Measurements from ENCODE around the gene GNG14.

Gene GNG14

GRCh38 chr19:12726988-12727316, 39.2 kb downstream of the GNG14 start:
- TF ChIP-seq SIN3A (IDR thresholded peaks at IDR 0.05; ENCODE audit: borderline replicate concordance, insufficient read depth, low read length): no peak
- no peak for TF ChIP-seq TAF1 (IDR thresholded peaks at IDR 0.05; ENCODE audit: borderline replicate concordance, insufficient read depth, low read length)
- TF ChIP-seq POLR2AphosphoS5 (IDR thresholded peaks at IDR 0.05; ENCODE audit: low read depth, low read length): no peak
- no peak for TF ChIP-seq REST (IDR thresholded peaks at IDR 0.05; ENCODE audit: insufficient read depth in 1 of 2, low read depth in 2 of 2, low read length in 2 of 2)

GRCh38 chr19:12727745-12728433, 40.1 kb downstream of the GNG14 start:
- TF ChIP-seq REST (IDR thresholded peaks at IDR 0.05; ENCODE audit: insufficient read depth in 1 of 2, low read depth in 2 of 2, low read length in 2 of 2) (no peak), POLR2AphosphoS5 (IDR thresholded peaks at IDR 0.05; ENCODE audit: low read depth, low read length) (no peak), SIN3A (IDR thresholded peaks at IDR 0.05; ENCODE audit: borderline replicate concordance, insufficient read depth, low read length) (no peak), FOXP2 (optimal IDR thresholded peaks at IDR 0.05; ENCODE audit: borderline replicate concordance, extremely low read depth, extremely low read length, insufficient read depth) (no peak), TAF1 (IDR thresholded peaks at IDR 0.05; ENCODE audit: borderline replicate concordance, insufficient read depth, low read length) (no peak)

- no peak for TF ChIP-seq TAF1 (IDR thresholded peaks at IDR 0.05; ENCODE audit: borderline replicate concordance, insufficient read depth, low read length)
- TF ChIP-seq SIN3A (IDR thresholded peaks at IDR 0.05; ENCODE audit: borderline replicate concordance, insufficient read depth, low read length): no peak
- TF ChIP-seq POLR2AphosphoS5 (IDR thresholded peaks at IDR 0.05; ENCODE audit: low read depth, low read length): no peak
- TF ChIP-seq REST (IDR thresholded peaks at IDR 0.05; ENCODE audit: insufficient read depth in 1 of 2, low read depth in 2 of 2, low read length in 2 of 2): no peak
- TF ChIP-seq FOXP2 (optimal IDR thresholded peaks at IDR 0.05; ENCODE audit: borderline replicate concordance, extremely low read depth, extremely low read length, insufficient read depth): no peak
These were observed 42.3 kb downstream of the GNG14 start for GRCh38 chr19:12730064-12730463.

GRCh38 chr19:12731337-12731736, 43.5 kb downstream of the GNG14 start:
- no peak for TF ChIP-seq FOXP2 (optimal IDR thresholded peaks at IDR 0.05; ENCODE audit: borderline replicate concordance, extremely low read depth, extremely low read length, insufficient read depth)
- TF ChIP-seq POLR2AphosphoS5 (IDR thresholded peaks at IDR 0.05; ENCODE audit: low read depth, low read length): no peak
- no peak for TF ChIP-seq SIN3A (IDR thresholded peaks at IDR 0.05; ENCODE audit: borderline replicate concordance, insufficient read depth, low read length)
- no peak for TF ChIP-seq TAF1 (IDR thresholded peaks at IDR 0.05; ENCODE audit: borderline replicate concordance, insufficient read depth, low read length)
- no peak for TF ChIP-seq REST (IDR thresholded peaks at IDR 0.05; ENCODE audit: insufficient read depth in 1 of 2, low read depth in 2 of 2, low read length in 2 of 2)

All from PFSK-1 (cell line).